Caco-2 (cell line): Measurements from ENCODE around the gene FOXB1. TPM values are rescaled to one million over a fixed set of nuclear protein-coding genes. Genes with fewer than 3 reads are reported as not detected.

Source experiments
- BruUV-seq: library from RNA; stranded (reverse); fragments of 400-500 nt; replicated peaks from 2 replicates; lab custom pipeline; 2021; lab: Mats Ljungman, UMichigan
- CTCF ChIA-PET: fragments of 300-600 bp; sonication (Branson Sonifier 250); formaldehyde crosslinking; loops from one replicate; lab custom pipeline; 2022; ENCODE audit warnings: antibody characterized with exemption; lab: Charles Lee
- POLR2A ChIA-PET: fragments of 300-600 bp; sonication (Branson Sonifier 250); formaldehyde crosslinking; loops from one replicate; lab custom pipeline; 2022; ENCODE audit warnings: antibody characterized with exemption; lab: Charles Lee
- DNase-seq, 2 experiments: peaks; one replicate each; pipeline versions ENCODE4 v3.0.0 to v3.0.0-alpha.2; 2020 to 2022
- H3K27me3 ChIP-seq: replicated peaks from 2 replicates; pipeline ENCODE4 v1.6.0; 2011; ENCODE audit warnings: low read length; ENCODE audit not compliant: control insufficient read depth, insufficient read depth
- H3K36me3 ChIP-seq: 2 replicates; pipeline ENCODE4 v1.5.1; 2011; ENCODE audit warnings: low read length; ENCODE audit not compliant: control insufficient read depth, insufficient read depth
- H3K4me1 ChIP-seq: fragments of 250-450 bp; sonication (Bioruptor Pico); 2 replicates; pipeline ENCODE4 v1.5.1; 2020; ENCODE audit warnings: mild to moderate bottlenecking
- H3K4me3 ChIP-seq: 2 replicates; pipeline ENCODE4 v1.5.1; 2011; ENCODE audit warnings: low read depth, mild to moderate bottlenecking, control low read depth, low read length
- H3K9me3 ChIP-seq: fragments of 250-450 bp; sonication (Bioruptor Pico); 2 replicates; pipeline ENCODE4 v1.5.1; 2020; ENCODE audit warnings: mild to moderate bottlenecking, moderate library complexity
- H3K27ac Mint-ChIP-seq: one replicate; pipeline ENCODE4 v1.8.0; 2022; ENCODE audit warnings: mixed read lengths; ENCODE audit not compliant: unreplicated experiment
- H3K27me3 Mint-ChIP-seq: one replicate; pipeline ENCODE4 v1.8.0; 2022; ENCODE audit warnings: mixed read lengths; ENCODE audit not compliant: insufficient read depth, unreplicated experiment
- H3K36me3 Mint-ChIP-seq: one replicate; pipeline ENCODE4 v1.8.0; 2022; ENCODE audit warnings: mild to moderate bottlenecking, mixed read lengths; ENCODE audit not compliant: insufficient read depth, unreplicated experiment
- H3K4me1 Mint-ChIP-seq: one replicate; pipeline ENCODE4 v1.8.0; 2022; ENCODE audit warnings: low read depth, mixed read lengths; ENCODE audit not compliant: unreplicated experiment
- H3K4me3 Mint-ChIP-seq: one replicate; pipeline ENCODE4 v1.8.0; 2022; ENCODE audit warnings: mild to moderate bottlenecking, moderate library complexity, mixed read lengths; ENCODE audit not compliant: unreplicated experiment
- H3K9me3 Mint-ChIP-seq: one replicate; pipeline ENCODE4 v1.8.0; 2022; ENCODE audit warnings: mixed read lengths; ENCODE audit not compliant: unreplicated experiment
- intact Hi-C: fragments of 100-400 bp; cut with micrococcal nuclease; formaldehyde crosslinking; loops from one replicate; pipeline ENCODE4 v1.10.0; 2022; ENCODE audit not compliant: unreplicated experiment
- total RNA-seq: library from RNA; stranded (reverse); gene quantifications from 2 replicates; pipeline ENCODE4 v1.2.3, GENCODE V29; 2022
- TF ChIP-seq, protein P1 (sequence below), 2 experiments: fragments of 200-600 bp in 1 of 2; IDR thresholded peaks; 1 replicate in 1 of 2; 2 replicates in 1 of 2; pipeline versions ENCODE4 v1.5.1 to v1.8.0; 2011 to 2022; ENCODE audit warnings: antibody characterized with exemption in 1 of 2, control low read depth in 1 of 2, inconsistent platforms in 1 of 2, low read depth in 1 of 2, low read length in 1 of 2, mild to moderate bottlenecking in 1 of 2, moderate library complexity in 1 of 2; ENCODE audit not compliant: insufficient read depth in 1 of 2, severe bottlenecking in 1 of 2, unreplicated experiment in 1 of 2

The FOXB1 gene
- total RNA-seq, 1 experiment from 2014 or later = not detected

DNA sequence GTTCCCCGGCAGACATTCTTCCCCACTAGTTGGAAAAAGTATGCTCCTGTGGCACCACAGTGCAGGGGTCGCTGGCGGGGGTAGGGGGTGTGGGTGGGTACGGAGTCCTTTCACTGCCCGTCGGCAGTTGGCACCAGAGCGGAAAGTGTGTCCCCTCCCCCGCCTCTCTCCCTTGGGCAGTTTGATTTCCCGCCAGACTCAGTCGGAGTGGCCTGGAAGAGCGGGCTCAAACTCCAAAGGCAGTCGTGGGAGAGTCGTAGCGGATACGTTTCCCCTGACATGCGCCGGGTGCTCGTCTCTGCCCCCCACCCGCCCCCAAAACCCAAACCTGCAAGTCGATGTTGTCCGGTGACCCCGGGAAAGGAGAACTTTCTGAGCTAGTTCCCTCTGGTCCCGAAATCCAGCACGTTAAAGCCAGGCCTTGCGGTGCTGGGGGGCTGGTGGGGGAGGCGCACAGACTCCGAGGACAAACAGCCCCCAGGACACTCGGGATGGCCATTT lies 4.4 kb upstream of the FOXB1 start:
- POLR2A ChIA-PET = no interaction called here
- TF ChIP-seq, protein P1, sequence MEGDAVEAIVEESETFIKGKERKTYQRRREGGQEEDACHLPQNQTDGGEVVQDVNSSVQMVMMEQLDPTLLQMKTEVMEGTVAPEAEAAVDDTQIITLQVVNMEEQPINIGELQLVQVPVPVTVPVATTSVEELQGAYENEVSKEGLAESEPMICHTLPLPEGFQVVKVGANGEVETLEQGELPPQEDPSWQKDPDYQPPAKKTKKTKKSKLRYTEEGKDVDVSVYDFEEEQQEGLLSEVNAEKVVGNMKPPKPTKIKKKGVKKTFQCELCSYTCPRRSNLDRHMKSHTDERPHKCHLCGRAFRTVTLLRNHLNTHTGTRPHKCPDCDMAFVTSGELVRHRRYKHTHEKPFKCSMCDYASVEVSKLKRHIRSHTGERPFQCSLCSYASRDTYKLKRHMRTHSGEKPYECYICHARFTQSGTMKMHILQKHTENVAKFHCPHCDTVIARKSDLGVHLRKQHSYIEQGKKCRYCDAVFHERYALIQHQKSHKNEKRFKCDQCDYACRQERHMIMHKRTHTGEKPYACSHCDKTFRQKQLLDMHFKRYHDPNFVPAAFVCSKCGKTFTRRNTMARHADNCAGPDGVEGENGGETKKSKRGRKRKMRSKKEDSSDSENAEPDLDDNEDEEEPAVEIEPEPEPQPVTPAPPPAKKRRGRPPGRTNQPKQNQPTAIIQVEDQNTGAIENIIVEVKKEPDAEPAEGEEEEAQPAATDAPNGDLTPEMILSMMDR (IDR thresholded peaks at IDR 0.05; ENCODE audit: insufficient read depth in 1 of 2, low read depth in 1 of 2, low read length in 1 of 2, severe bottlenecking in 1 of 2, unreplicated experiment in 1 of 2) = no peak
- Mint-ChIP-seq H3K4me1 (no peaks in the 10 kb centered on the region), H3K27me3 (peaks cover 38% of the 10 kb centered on the region), H3K4me3 (no peak overlapping the region), H3K9me3 (no peaks in the 10 kb centered on the region), H3K27ac (no peak overlapping the region), H3K36me3 (no peaks in the 10 kb centered on the region)
- intact Hi-C loops = loop anchor here (5.0 kb wide), 1 partner anchor 128 kb away; no protein-coding TSS in a partner anchor
- Histone ChIP-seq H3K36me3 (no peaks in the 10 kb centered on the region), H3K4me3 (no peak overlapping the region), H3K9me3 (no peaks in the 10 kb centered on the region), H3K27me3 (peaks cover 2% of the 10 kb centered on the region), H3K4me1 (peaks cover 1% of the 10 kb centered on the region)
- DNase-seq = no peak
- BruUV-seq = no TSS peak
- CTCF ChIA-PET = interaction anchor here (0.7 kb wide), 1 partner anchor 13 kb away, joined by 4 read pairs; no protein-coding TSS in a partner anchor

DNA sequence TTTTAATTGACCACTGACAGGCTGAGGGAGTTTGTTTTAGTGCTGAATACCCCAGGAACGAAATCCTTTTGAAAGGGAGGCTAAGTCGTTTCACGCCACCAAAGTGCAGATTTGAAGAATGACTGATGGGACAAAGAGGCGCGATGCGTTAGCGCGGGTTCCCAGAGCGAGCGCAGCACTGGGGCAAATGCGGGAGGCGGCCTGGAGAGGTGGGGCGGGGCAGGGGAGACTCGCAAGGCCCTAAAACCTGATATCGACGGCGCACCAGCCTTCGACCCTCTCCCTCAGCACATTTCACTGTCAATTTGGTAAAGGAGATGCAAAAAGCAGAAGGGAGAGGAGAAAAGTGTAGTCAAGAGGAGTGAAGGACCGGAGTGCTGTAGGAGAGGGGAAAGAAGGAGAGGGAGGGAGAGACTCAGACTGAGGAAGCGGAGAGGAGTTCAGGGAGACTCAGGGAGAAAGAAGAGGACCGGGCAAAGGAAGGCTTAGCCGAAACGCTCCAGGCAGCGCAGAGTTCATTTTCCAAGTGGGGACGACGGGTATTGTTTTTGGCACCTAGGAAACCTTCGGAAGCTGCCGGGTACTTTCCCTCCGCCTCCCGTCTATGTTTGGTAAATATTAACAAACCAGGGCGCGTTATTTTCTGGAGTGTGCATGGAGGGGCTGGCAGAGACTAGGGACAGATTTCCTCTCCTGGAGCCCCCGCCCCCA lies 3.8 kb upstream of the FOXB1 start:
- no peaks in the 10 kb centered on the region for H3K9me3 Mint-ChIP-seq
- H3K4me3 Mint-ChIP-seq = no peak overlapping the region
- ChIA-PET POLR2A (no interaction called here), CTCF (no interaction called here)
- TF ChIP-seq, protein P1 (IDR thresholded peaks at IDR 0.05; ENCODE audit: insufficient read depth in 1 of 2, low read depth in 1 of 2, low read length in 1 of 2, severe bottlenecking in 1 of 2, unreplicated experiment in 1 of 2) = no peak
- Histone ChIP-seq H3K36me3 (no peaks in the 10 kb centered on the region), H3K9me3 (no peaks in the 10 kb centered on the region), H3K27me3 (peaks cover 7% of the 10 kb centered on the region), H3K4me3 (no peak overlapping the region), H3K4me1 (peaks cover 7% of the 10 kb centered on the region)
- H3K27me3 Mint-ChIP-seq = peaks cover 34% of the 10 kb centered on the region
- H3K4me1 Mint-ChIP-seq = no peaks in the 10 kb centered on the region
- intact Hi-C loops = loop anchor here (5.0 kb wide), 1 partner anchor 127 kb away; no protein-coding TSS in a partner anchor
- no peak overlapping the region for H3K27ac Mint-ChIP-seq
- no peak for DNase-seq
- no peaks in the 10 kb centered on the region for H3K36me3 Mint-ChIP-seq
- BruUV-seq = no TSS peak

DNA sequence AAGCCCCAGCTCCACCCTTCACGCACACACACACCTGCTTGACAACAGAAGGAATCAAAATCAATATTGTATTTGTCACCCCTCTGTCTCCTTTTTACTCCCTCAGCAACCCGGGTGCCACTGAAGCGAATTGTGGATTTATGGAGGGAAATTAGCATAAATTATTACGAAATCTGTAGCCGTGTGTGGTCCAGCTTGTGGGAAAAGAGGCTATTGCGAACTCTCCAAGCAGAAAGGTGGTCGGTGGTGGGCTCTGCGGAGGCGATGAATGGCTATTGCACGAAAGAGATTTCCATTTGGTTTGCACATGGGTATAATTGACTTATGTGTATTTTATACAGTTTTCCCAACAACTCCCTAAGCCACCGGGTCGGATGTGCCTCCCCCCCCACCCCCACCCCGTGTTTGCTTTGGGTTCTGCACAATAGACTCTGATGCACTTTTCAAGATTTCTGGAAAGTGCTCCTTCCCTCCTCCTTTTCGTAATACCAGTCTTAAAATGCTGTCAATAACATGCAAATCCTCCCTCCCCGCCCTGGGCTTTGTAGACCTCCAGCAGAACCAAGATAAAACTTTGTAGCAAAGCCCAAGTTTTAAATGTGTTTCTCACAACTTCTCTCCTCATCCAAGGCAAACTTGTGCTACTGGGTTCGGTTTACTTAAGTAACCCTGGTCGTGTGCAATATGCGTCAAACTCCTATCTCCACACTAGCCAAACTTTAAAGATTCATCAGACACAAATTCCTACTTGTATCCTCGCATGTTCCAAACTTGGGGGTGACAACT lies 3.1 kb upstream of the FOXB1 start:
- intact Hi-C loops = loop anchor here (5.0 kb wide), 1 partner anchor 126 kb away; no protein-coding TSS in a partner anchor
- H3K4me3 ChIP-seq = no peak overlapping the region
- Mint-ChIP-seq H3K27me3 (peaks cover 38% of the 10 kb centered on the region), H3K4me1 (peaks cover 7% of the 10 kb centered on the region), H3K36me3 (no peaks in the 10 kb centered on the region), H3K4me3 (no peak overlapping the region), H3K9me3 (no peaks in the 10 kb centered on the region), H3K27ac (no peak overlapping the region)
- TF ChIP-seq, protein P1 (IDR thresholded peaks at IDR 0.05; ENCODE audit: insufficient read depth in 1 of 2, low read depth in 1 of 2, low read length in 1 of 2, severe bottlenecking in 1 of 2, unreplicated experiment in 1 of 2) = no peak
- H3K27me3 ChIP-seq = peaks cover 7% of the 10 kb centered on the region
- ChIA-PET POLR2A (no interaction called here), CTCF (no interaction called here)
- no TSS peak for BruUV-seq
- no peaks in the 10 kb centered on the region for H3K9me3 ChIP-seq
- H3K4me1 ChIP-seq = peaks cover 15% of the 10 kb centered on the region
- no peaks in the 10 kb centered on the region for H3K36me3 ChIP-seq
- DNase-seq = no peak
